Mesothelial cell of epicardium (in vitro differentiated cells): ENCODE measurements around the gene HEATR5B. TPM values are rescaled to one million over a fixed set of nuclear protein-coding genes. Genes with fewer than 3 reads are reported as not detected.

ENCODE experiments used
- DNase-seq, 2 experiments: peaks; one replicate each; pipeline ENCODE4 v3.0.0; 2021; ENCODE audit warnings: low spot score in 2 of 2; ENCODE audit not compliant: unreplicated experiment in 2 of 2
- H3K27ac Mint-ChIP-seq: 2 replicates; pipeline ENCODE4 v1.8.0; 2021; ENCODE audit warnings: mixed read lengths
- H3K27me3 Mint-ChIP-seq: 2 replicates; pipeline ENCODE4 v1.8.0; 2021; ENCODE audit warnings: low read depth, mixed read lengths
- H3K36me3 Mint-ChIP-seq: 2 replicates; pipeline ENCODE4 v1.8.0; 2021; ENCODE audit warnings: mixed read lengths
- H3K4me1 Mint-ChIP-seq: 2 replicates; pipeline ENCODE4 v1.8.0; 2021; ENCODE audit warnings: mixed read lengths
- H3K4me3 Mint-ChIP-seq: 2 replicates; pipeline ENCODE4 v1.8.0; 2021; ENCODE audit warnings: mild to moderate bottlenecking, moderate library complexity, mixed read lengths
- H3K9me3 Mint-ChIP-seq: 2 replicates; pipeline ENCODE4 v1.8.0; 2021; ENCODE audit warnings: mixed read lengths
- total RNA-seq: library from RNA; stranded (reverse); gene quantifications from 3 replicates; pipeline ENCODE4 v1.2.1, GENCODE V29; 2021
- TF ChIP-seq, protein P1 (sequence below): fragments of 200-600 bp; sonication (generic); IDR thresholded peaks from one replicate; pipeline ENCODE4 v1.5.0; 2021; ENCODE audit warnings: antibody characterized with exemption; ENCODE audit not compliant: unreplicated experiment

The HEATR5B gene
- total RNA-seq, 1 donor from 2014 or later: 22.7 TPM

DNA sequence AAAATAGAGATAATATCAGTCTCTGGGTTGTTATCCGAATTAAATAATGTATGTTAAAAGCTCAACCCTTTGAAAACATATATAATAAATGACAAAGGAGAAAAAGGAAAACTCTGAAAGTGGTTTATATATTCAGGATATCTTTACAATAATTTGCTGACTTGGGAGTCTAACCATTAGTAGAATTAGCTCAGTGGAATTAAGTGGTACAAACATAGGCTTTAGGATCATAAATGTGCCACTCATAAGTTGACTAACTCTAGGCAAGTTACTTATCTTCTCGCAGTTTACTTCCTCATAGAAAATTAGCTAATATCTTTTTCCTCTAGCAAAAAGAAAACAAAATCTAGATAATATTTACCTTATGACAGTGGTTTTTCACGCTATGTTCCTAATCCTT is 44.6 kb downstream of the HEATR5B start:
- peaks cover 18% of the 10 kb centered on the region for H3K36me3 Mint-ChIP-seq

DNA sequence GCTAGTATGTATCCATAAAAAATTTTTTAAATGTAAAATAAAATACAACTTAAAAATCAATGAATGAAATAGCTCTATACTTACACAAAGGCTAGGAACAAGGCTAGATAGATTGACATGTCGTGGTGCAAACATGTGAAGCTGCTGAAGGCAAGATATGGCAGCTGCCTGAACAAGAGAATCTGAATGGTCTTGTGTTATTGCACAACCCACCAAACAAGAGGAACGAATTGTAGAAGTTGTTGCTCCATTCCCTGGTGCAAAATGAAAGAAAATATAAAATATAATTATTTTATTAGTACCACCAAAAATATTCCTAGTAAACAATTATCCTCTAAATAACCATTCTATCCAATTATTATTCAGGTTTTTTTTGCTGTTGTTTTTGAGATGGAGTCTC is 46.4 kb downstream of the HEATR5B start:
- Mint-ChIP-seq H3K9me3 (no peaks in the 10 kb centered on the region), H3K4me1 (no peaks in the 10 kb centered on the region), H3K36me3 (peaks cover 15% of the 10 kb centered on the region), H3K4me3 (no peak overlapping the region), H3K27ac (no peak overlapping the region), H3K27me3 (no peaks in the 10 kb centered on the region)
- TF ChIP-seq, protein P1, sequence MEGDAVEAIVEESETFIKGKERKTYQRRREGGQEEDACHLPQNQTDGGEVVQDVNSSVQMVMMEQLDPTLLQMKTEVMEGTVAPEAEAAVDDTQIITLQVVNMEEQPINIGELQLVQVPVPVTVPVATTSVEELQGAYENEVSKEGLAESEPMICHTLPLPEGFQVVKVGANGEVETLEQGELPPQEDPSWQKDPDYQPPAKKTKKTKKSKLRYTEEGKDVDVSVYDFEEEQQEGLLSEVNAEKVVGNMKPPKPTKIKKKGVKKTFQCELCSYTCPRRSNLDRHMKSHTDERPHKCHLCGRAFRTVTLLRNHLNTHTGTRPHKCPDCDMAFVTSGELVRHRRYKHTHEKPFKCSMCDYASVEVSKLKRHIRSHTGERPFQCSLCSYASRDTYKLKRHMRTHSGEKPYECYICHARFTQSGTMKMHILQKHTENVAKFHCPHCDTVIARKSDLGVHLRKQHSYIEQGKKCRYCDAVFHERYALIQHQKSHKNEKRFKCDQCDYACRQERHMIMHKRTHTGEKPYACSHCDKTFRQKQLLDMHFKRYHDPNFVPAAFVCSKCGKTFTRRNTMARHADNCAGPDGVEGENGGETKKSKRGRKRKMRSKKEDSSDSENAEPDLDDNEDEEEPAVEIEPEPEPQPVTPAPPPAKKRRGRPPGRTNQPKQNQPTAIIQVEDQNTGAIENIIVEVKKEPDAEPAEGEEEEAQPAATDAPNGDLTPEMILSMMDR: no peak
- no peak for DNase-seq

More for the DNA sequence above, 44.6 kb downstream of the HEATR5B start:
- Mint-ChIP-seq H3K27me3 (no peaks in the 10 kb centered on the region), H3K9me3 (no peaks in the 10 kb centered on the region), H3K27ac (no peak overlapping the region), H3K4me3 (no peak overlapping the region), H3K4me1 (no peaks in the 10 kb centered on the region)
- no peak for DNase-seq
- TF ChIP-seq, protein P1: no peak

DNA sequence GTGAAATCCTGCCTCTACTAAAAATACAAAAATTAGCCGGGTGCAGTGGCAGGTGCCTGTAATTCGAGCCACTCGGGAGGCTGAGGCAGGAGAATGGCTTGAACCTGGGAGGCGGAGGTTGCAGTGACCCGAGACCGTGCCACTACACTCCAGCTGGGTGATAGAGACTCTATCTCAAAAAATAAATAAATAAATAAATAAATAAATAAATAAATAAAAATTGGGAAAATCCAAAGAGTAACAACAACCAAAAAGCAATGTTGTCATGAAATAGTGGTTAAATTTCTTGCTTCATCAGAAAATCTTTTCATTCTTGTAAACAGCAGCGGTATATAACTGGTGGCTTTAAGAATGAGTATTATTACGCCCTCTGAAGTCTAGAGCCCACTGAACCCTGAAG is 54.4 kb downstream of the HEATR5B start:
- Mint-ChIP-seq H3K36me3 (peaks cover 39% of the 10 kb centered on the region), H3K9me3 (no peaks in the 10 kb centered on the region), H3K27me3 (no peaks in the 10 kb centered on the region), H3K4me3 (no peak overlapping the region), H3K4me1 (no peaks in the 10 kb centered on the region), H3K27ac (no peak overlapping the region)
- TF ChIP-seq, protein P1: no peak
- DNase-seq: no peak

DNA sequence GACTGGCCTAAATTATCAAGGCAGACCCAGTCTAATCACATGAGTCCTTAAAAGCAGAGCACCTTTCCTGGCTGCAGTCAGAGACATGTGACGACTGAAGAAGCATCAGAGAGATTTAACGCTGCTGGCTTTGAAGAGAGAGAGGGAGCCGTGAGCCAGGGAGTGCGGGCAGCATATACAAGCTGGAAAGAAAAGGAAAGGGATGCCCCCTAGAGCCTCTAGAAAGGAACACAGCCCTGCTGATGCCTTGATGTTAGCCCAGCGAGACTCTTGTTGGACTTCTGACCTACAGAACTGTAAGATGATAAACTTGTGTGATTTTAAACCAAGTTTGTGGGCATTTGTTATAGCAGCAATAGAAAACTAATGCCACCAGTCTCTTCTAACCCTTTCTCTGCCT is 58.1 kb downstream of the HEATR5B start:
- TF ChIP-seq, protein P1: no peak
- H3K27ac Mint-ChIP-seq: no peak overlapping the region
- no peaks in the 10 kb centered on the region for H3K9me3 Mint-ChIP-seq
- peaks cover 37% of the 10 kb centered on the region for H3K36me3 Mint-ChIP-seq
- H3K4me3 Mint-ChIP-seq: no peak overlapping the region
- no peaks in the 10 kb centered on the region for H3K27me3 Mint-ChIP-seq
- no peak for DNase-seq
- peaks cover 8% of the 10 kb centered on the region for H3K4me1 Mint-ChIP-seq

DNA sequence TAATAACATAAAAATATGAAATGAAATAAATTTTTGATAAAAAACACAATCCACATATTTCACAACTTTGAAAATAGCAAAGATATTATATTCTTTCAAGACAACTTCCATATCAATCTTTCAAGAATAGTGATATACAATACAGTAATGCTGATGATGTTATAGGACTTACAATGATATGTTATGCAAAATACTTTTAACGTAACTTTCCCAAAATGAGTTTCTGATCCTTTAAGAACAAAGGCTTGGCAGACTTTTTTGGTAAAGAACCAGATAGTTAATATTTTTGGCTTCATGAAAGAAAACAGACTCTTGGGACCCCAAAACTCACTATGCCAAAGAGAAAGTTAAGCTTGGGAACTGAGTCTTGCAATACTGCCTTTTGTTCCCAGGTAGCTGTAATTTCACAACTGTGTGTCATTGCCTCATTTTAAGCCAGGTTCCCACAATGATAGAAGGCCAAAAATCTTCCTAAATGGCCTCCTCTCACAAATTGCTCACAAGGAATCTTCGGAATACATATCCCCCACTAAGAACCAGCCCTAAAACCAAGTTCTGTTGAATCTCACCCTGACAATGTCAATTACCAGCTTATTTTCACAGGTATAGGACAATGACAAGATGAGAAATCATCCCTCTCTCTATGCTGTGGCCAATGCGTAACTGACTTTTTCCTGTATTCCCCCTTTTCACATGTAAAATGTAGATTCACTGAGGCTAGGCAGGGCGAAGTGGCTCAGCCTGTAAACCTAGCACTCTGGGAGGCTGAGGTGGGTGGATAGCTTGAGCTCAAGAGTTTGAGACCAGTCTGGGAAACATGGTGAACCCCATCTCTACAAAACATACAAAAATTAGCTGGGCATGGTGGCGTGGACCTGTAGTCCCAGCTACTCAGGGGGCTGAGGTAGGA is 63.0 kb downstream of the HEATR5B start:
- Mint-ChIP-seq H3K9me3 (no peaks in the 10 kb centered on the region), H3K36me3 (peaks cover 27% of the 10 kb centered on the region), H3K4me1 (peaks cover 17% of the 10 kb centered on the region), H3K27ac (peak overlapping the region; percentile 86), H3K4me3 (no peak overlapping the region), H3K27me3 (no peaks in the 10 kb centered on the region)
- TF ChIP-seq, protein P1: no peak
- no peak for DNase-seq
